Transverse colon (tissue), 4 donors: ENCODE measurements around the gene LHX8. TPM values are rescaled to one million over a fixed set of nuclear protein-coding genes. Genes with fewer than 3 reads are reported as not detected.

Experiments
- DNase-seq: peaks from one replicate; pipeline ENCODE4 v3.0.0-alpha.2; 2019
- H3K27ac ChIP-seq, 4 donors: fragments of 200-600 bp; sonication (generic); 2 replicates each; pipeline ENCODE4 v1.5.1; 2016 to 2018; ENCODE audit warnings: inconsistent platforms in 4 of 4
- H3K27me3 ChIP-seq: fragments of 200-600 bp; sonication (generic); 2 replicates; pipeline ENCODE4 v1.5.1; 2017; ENCODE audit warnings: inconsistent platforms
- H3K36me3 ChIP-seq, 4 donors: fragments of 200-600 bp; sonication (generic); 2 replicates each; pipeline ENCODE4 v1.5.1; 2017 to 2019; ENCODE audit warnings: inconsistent platforms in 4 of 4
- H3K4me1 ChIP-seq, 4 donors: fragments of 200-600 bp; sonication (generic); 2 replicates each; pipeline ENCODE4 v1.5.1; 2017 to 2020; ENCODE audit warnings: inconsistent platforms in 4 of 4
- H3K4me3 ChIP-seq, 4 donors: fragments of 200-600 bp; sonication (generic); 1 replicate in 1 of 4; 2 replicates in 3 of 4; pipeline versions ENCODE4 v1.5.1 to v1.6.1; 2017 to 2019; ENCODE audit warnings: inconsistent platforms in 4 of 4
- H3K9me3 ChIP-seq, 2 donors: fragments of 200-600 bp; sonication (generic); 2 replicates each; pipeline ENCODE4 v1.5.1; 2017 to 2019; ENCODE audit warnings: inconsistent platforms in 2 of 2
- CTCF ChIP-seq, 5 experiments: fragments of 200-600 bp in 3 of 5; fragments of 450-650 bp in 2 of 5; sonication (generic) in 3 of 5; IDR thresholded peaks; 1 replicate in 2 of 5; 2 replicates in 3 of 5; pipeline ENCODE4 v1.5.1; 2016 to 2017; ENCODE audit warnings: antibody characterized with exemption in 5 of 5, inconsistent platforms in 3 of 5, mild to moderate bottlenecking in 2 of 5, moderate library complexity in 1 of 5
- EP300 ChIP-seq: sonication (generic); formaldehyde crosslinking; IDR thresholded peaks from one replicate; pipeline ENCODE4 v1.6.1; 2017; ENCODE audit warnings: antibody characterized with exemption, low read depth
- POLR2A ChIP-seq: fragments of 450-650 bp; IDR thresholded peaks from one replicate; pipeline ENCODE4 v1.6.1; 2016; ENCODE audit warnings: antibody characterized with exemption, mild to moderate bottlenecking, moderate library complexity
- POLR2AphosphoS5 ChIP-seq, 3 donors: sonication (generic); formaldehyde crosslinking; IDR thresholded peaks; one replicate each; pipeline ENCODE4 v1.6.1; 2016; ENCODE audit warnings: antibody characterized with exemption in 3 of 3
- WGBS, 2 donors: methylation state at CpG; one replicate each; pipeline ENCODE4 v1.1.5; 2018; ENCODE audit warnings: low coverage in 1 of 2; 5-methylcytosine and 5-hydroxymethylcytosine counted together
- in situ Hi-C, 4 donors: fragments of 200-750 bp; cut with MboI; loops; one replicate each; pipeline versions ENCODE4 v1.15.0 to v1.15.1; 2017; ENCODE audit warnings: low sequenced_read_pairs in 3 of 4, low pct_ligation_motif_present in 1 of 4, low pct_unique_long_range_greater_than_20kb in 1 of 4
- intact Hi-C: fragments of 100-400 bp; cut with DNase I; formaldehyde crosslinking; loops from one replicate; pipeline ENCODE4 v1.15.1; 2023; ENCODE audit warnings: low total_unique reads
- total RNA-seq, 4 donors: library from RNA; depleted of rRNA; stranded (reverse); fragments of >200 nt; gene quantifications; one replicate each; pipeline ENCODE4 v1.1.0, GENCODE V29; 2016

Gene LHX8
- total RNA-seq, 4 donors from 2014 or later = not detected

- Histone ChIP-seq H3K9me3 (no peaks in the 10 kb centered on the region), H3K4me1 (peaks cover 0 to 19% (median 9%) of the 10 kb centered on the region in 4 donors), H3K27me3 (peaks cover 100% of the 10 kb centered on the region), H3K4me3 (no peak overlapping the region), H3K36me3 (no peaks in the 10 kb centered on the region), H3K27ac (no peak overlapping the region)
- no peak for DNase-seq
- intact Hi-C loops = no loop called here
- WGBS, 2 donors = 9 to 22% methylated on average over 7 to 27 of the region's 27 CpGs
- TF ChIP-seq POLR2AphosphoS5 (IDR thresholded peaks at IDR 0.05) (no peak), POLR2A (no peak), EP300 (no peak), CTCF (IDR thresholded peaks at IDR 0.05) (no peak)
- in situ Hi-C loops = no loop called here
Observed at GRCh38 chr1:75131565-75132241, 2.5 kb upstream of the LHX8 start.

- Histone ChIP-seq H3K9me3 (no peaks in the 10 kb centered on the region), H3K4me3 (no peak overlapping the region), H3K27ac (no peak overlapping the region), H3K27me3 (peaks cover 100% of the 10 kb centered on the region), H3K4me1 (peaks cover 0 to 20% (median 9%) of the 10 kb centered on the region in 4 donors), H3K36me3 (no peaks in the 10 kb centered on the region)
- WGBS, 2 donors = 5 to 24% methylated on average over 10 to 23 of the region's 23 CpGs
- in situ Hi-C loops = no loop called here
- no peak for DNase-seq
- intact Hi-C loops = no loop called here
- TF ChIP-seq EP300 = no peak
- no peak for TF ChIP-seq POLR2A
- no peak for TF ChIP-seq POLR2AphosphoS5 (IDR thresholded peaks at IDR 0.05)
- no peak for TF ChIP-seq CTCF (IDR thresholded peaks at IDR 0.05)
Observed at GRCh38 chr1:75132242-75132811, 1.9 kb upstream of the LHX8 start.

GRCh38 chr1:75132812-75133619 is 1.2 kb upstream of the LHX8 start:
- peaks cover 100% of the 10 kb centered on the region for H3K27me3 ChIP-seq
- no peaks in the 10 kb centered on the region for H3K36me3 ChIP-seq
- intact Hi-C loops (no loop called here), in situ Hi-C loops (no loop called here)
- no peak overlapping the region for H3K4me3 ChIP-seq
- WGBS, 2 donors = 23 to 35% methylated on average over 22 to 23 of the region's 23 CpGs
- TF ChIP-seq POLR2AphosphoS5 (IDR thresholded peaks at IDR 0.05) (no peak), POLR2A (no peak), CTCF (IDR thresholded peaks at IDR 0.05) (no peak), EP300 (no peak)
- H3K9me3 ChIP-seq = no peaks in the 10 kb centered on the region
- no peak overlapping the region for H3K27ac ChIP-seq
- DNase-seq = no peak
- H3K4me1 ChIP-seq = peaks cover 0 to 20% (median 9%) of the 10 kb centered on the region in 4 donors
